ENCODE measurements around the gene LRBA.
"Not testable (repeated sequence)": the region's sequence is repeated elsewhere in the genome, so short reads cannot be mapped to it uniquely, and the experiment has no call there.

Gene LRBA

DNA sequence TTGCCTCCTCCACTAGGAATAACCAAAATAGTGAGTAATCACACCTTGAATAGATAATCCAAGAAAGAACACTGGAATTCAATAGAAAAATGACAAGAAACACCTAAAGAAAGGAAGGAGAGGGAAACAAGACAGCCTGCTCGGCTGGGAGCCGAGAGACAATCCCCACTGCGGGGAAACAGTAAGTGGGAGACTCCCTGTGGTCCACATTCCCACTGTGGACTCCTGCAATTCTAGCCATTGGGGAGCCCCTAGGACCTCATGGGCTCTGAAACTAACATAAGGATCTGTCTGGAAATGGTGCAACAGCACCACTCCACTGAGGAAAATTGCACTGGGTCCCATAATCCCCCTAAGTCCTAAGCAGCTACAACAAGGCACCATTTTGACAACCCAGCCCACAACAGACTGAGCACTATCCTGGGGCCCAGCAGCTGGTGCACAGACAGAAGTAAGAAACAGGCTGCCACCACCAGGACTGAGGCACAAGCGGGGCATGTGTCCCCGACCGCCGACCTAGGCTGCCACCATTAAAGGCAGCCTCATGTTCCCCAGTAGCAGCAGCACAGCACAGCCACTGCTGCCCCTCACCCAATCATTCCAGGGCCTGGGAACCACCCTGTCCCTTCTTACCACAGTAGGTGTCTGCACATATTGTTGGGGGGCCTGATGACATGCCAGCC, 14.2 kb downstream of the LRBA start:
- no peak overlapping the region for H3K4me3 ChIP-seq (ENCODE audit: low read length)
- TF ChIP-seq, protein P1, sequence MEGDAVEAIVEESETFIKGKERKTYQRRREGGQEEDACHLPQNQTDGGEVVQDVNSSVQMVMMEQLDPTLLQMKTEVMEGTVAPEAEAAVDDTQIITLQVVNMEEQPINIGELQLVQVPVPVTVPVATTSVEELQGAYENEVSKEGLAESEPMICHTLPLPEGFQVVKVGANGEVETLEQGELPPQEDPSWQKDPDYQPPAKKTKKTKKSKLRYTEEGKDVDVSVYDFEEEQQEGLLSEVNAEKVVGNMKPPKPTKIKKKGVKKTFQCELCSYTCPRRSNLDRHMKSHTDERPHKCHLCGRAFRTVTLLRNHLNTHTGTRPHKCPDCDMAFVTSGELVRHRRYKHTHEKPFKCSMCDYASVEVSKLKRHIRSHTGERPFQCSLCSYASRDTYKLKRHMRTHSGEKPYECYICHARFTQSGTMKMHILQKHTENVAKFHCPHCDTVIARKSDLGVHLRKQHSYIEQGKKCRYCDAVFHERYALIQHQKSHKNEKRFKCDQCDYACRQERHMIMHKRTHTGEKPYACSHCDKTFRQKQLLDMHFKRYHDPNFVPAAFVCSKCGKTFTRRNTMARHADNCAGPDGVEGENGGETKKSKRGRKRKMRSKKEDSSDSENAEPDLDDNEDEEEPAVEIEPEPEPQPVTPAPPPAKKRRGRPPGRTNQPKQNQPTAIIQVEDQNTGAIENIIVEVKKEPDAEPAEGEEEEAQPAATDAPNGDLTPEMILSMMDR (conservative IDR thresholded peaks at IDR 0.05; ENCODE audit: low read depth, low read length): no peak
- DNase-seq (ENCODE audit: low read depth): no peak

DNA sequence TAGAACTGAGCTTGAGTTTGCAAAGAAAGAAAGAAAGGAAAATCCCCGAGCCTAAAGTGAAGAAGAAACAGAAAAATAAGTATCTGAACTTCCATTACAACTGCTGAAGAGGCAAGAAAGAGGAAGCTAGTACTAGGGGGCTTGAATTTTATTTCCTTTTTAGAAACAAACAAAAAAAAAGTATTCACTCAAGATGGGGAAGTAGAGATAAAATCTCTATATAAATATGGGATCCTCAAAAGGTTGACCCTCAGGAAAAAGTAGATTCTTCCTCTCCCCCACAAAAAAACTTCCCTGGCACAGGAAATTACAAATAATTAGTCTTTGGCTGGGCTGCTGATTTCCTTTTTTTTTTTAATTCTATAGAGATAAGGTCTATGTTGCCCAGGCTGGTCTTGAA, 16.0 kb downstream of the LRBA start:
- TF ChIP-seq, protein P1 (conservative IDR thresholded peaks at IDR 0.05; ENCODE audit: low read depth, low read length): no peak
- H3K4me3 ChIP-seq (ENCODE audit: low read length): no peak overlapping the region
- no peak for DNase-seq (ENCODE audit: low read depth)

DNA sequence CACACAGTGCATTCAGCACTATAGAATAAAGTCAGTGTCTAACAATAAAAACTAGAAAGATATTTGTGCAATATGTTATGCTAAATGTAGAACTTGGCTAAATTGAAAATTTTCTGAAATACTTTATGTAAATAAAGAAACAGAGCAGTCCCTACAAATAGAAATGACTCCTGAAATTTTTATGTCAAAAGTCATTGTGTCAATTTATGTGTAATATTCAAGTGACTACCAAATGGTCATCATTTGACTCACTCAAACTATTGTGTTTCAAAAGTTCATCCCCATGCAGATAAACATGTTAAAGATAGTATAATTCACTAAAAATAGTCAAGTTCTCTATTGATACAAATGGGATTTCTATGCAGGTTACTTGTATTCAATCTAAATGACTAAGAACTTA, 17.9 kb downstream of the LRBA start:
- no peak overlapping the region for H3K4me3 ChIP-seq (ENCODE audit: low read length)
- TF ChIP-seq, protein P1 (conservative IDR thresholded peaks at IDR 0.05; ENCODE audit: low read depth, low read length): no peak
- DNase-seq (ENCODE audit: low read depth): no peak

DNA sequence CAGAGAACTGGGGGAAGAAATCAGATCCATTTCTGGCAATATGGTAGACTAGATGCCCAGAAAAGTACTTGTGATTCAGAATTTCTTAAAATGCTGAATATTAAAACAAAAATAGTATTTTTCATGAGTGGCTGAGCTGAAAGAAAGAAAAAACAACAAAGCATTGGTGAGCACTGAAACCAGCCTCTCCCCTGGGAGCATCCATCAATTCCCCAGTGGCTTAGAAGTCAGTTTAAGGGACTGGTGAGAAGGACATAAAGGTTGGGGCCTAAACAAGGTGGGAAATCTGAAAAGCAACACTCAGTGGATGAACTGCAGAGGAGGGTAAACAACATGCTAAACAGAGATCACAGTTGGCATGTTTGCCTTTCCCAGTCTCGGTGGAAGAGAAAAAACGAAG, 20.4 kb downstream of the LRBA start:
- DNase-seq (ENCODE audit: low read depth): no peak
- TF ChIP-seq, protein P1 (conservative IDR thresholded peaks at IDR 0.05; ENCODE audit: low read depth, low read length): no peak
- no peak overlapping the region for H3K4me3 ChIP-seq (ENCODE audit: low read length)

DNA sequence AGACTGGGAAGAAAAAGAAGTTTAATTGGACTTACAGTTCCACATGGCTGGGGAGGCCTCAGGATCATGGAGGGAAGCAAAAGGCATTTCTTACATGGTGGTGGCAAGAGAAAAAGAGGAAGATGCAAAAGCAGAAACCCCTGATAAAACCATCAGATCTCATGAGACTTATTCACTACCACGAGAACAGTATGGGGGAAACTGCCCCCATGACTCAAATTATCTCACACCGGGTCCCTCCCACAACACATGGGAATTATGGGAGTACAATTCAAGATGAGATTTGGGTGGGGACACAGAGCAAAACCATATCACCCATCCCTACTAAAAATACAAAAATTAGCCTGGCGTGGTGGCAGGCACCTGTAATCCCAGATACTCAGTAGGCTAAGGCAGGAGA, 21.5 kb downstream of the LRBA start:
- not testable (repeated sequence) for H3K4me3 ChIP-seq (ENCODE audit: low read length); DNase-seq (ENCODE audit: low read depth)

DNA sequence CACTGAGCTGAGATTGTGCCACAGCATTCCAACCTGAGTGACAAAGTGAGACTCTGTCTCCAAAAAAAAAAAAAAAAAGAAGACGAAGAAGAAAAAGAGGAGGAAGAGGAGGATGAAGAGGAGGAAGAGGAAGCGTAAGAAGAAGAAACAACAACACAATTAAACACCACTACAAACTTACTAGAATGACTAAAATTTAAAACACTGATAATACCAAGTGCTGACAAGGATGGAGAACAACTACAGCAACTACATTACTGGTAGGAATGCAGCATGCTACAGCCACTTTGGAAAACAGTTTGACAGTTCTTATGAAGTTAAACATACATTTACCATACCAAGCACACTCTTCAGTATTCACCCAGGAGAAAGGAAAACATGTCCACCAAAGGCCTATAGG, 24.1 kb downstream of the LRBA start:
- DNase-seq (ENCODE audit: low read depth): no peak
- TF ChIP-seq, protein P1 (conservative IDR thresholded peaks at IDR 0.05; ENCODE audit: low read depth, low read length): no peak
- no peak overlapping the region for H3K4me3 ChIP-seq (ENCODE audit: low read length)

DNA sequence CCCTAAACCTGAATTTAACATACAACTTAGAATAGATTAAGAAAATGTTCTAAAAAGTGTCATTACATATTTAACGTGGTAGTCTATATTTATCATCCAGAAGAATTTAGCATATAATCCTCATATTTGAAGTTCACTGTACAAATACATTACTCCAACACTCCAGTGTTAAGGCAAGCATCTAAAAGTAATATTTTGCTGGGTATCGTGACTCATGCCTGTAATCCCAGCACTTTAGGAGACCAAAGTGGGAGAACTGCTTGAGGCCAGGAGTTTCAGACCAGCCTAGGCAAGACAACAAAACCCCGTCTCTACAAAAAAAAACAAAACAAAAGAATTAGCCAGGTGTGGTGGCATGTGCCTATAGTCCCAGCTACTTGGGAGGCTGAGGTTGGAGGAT, 24.8 kb downstream of the LRBA start:
- no peak overlapping the region for H3K4me3 ChIP-seq (ENCODE audit: low read length)
- TF ChIP-seq, protein P1 (conservative IDR thresholded peaks at IDR 0.05; ENCODE audit: low read depth, low read length): no peak
- no peak for DNase-seq (ENCODE audit: low read depth)
